Bronchial epithelial cell (primary cell): ENCODE data around the gene MN1. TPM values are rescaled to one million over a fixed set of nuclear protein-coding genes. Genes with fewer than 3 reads are reported as not detected.

Experiments
- DNase-seq: peaks from one replicate; pipeline ENCODE4 v3.0.0-alpha.2; 2010; ENCODE audit warnings: low read depth
- FAIRE-seq: peaks from 2 replicates; lab custom pipeline; 2011; peaks lifted over from hg19 to GRCh38; lab: Jason Lieb, UNC
- H3K27me3 ChIP-seq: 2 replicates; pipeline ENCODE4 v1.5.1; 2011; ENCODE audit warnings: low read length; ENCODE audit not compliant: control insufficient read depth, insufficient read depth
- H3K36me3 ChIP-seq: 2 replicates; pipeline ENCODE4 v1.5.1; 2011; ENCODE audit warnings: low read length; ENCODE audit not compliant: control insufficient read depth, insufficient read depth
- H3K4me3 ChIP-seq: 2 replicates; pipeline ENCODE4 v1.5.1; 2011; ENCODE audit warnings: mild to moderate bottlenecking, low read depth, low read length, control low read depth
- CTCF ChIP-seq: IDR thresholded peaks from 2 replicates; pipeline ENCODE4 v1.5.1; 2011; ENCODE audit warnings: mild to moderate bottlenecking, moderate library complexity, low read length, control low read depth, inconsistent platforms; ENCODE audit not compliant: insufficient read depth, severe bottlenecking
- total RNA-seq: library from RNA; depleted of rRNA; stranded (reverse); fragments of >200 nt; gene quantifications from 2 replicates; pipeline ENCODE4 v1.2.1, GENCODE V29; 2014

The MN1 gene
- total RNA-seq, 1 donor from 2014 or later, result 1.3 TPM

GRCh38 chr22:27797520-27798391 is 3.8 kb downstream of the MN1 start:
- no peak for DNase-seq
- FAIRE-seq, result no peak
- no peak for TF ChIP-seq CTCF
- Histone ChIP-seq H3K4me3 (no peak overlapping the region), H3K36me3 (peaks cover 4% of the 10 kb centered on the region), H3K27me3 (no peaks in the 10 kb centered on the region)

GRCh38 chr22:27796829-27797519 is 4.6 kb downstream of the MN1 start:
- Histone ChIP-seq H3K27me3 (no peaks in the 10 kb centered on the region), H3K36me3 (peaks cover 4% of the 10 kb centered on the region), H3K4me3 (no peak overlapping the region)
- FAIRE-seq, result no peak
- DNase-seq, result no peak
- TF ChIP-seq CTCF, result no peak

- DNase-seq (no peak), FAIRE-seq (no peak)
- Histone ChIP-seq H3K36me3 (peaks cover 6% of the 10 kb centered on the region), H3K4me3 (no peak overlapping the region), H3K27me3 (no peaks in the 10 kb centered on the region)
- TF ChIP-seq CTCF, result no peak
These were observed 5.6 kb downstream of the MN1 start for GRCh38 chr22:27795696-27796517.

GRCh38 chr22:27795053-27795452 is 6.5 kb downstream of the MN1 start:
- H3K27me3 ChIP-seq, result no peaks in the 10 kb centered on the region
- TF ChIP-seq CTCF, result no peak
- H3K36me3 ChIP-seq, result peaks cover 6% of the 10 kb centered on the region
- DNase-seq (no peak), FAIRE-seq (no peak)
- no peak overlapping the region for H3K4me3 ChIP-seq

- no peaks in the 10 kb centered on the region for H3K27me3 ChIP-seq
- no peak for FAIRE-seq
- no peak overlapping the region for H3K4me3 ChIP-seq
These were observed 7.3 kb downstream of the MN1 start for GRCh38 chr22:27794226-27794625.

More at GRCh38 chr22:27794226-27794625, 7.3 kb downstream of the MN1 start:
- H3K36me3 ChIP-seq, result peaks cover 6% of the 10 kb centered on the region
- no peak for DNase-seq
- no peak for TF ChIP-seq CTCF
